ENCODE data around the gene SMO.
"Not testable (repeated sequence)": the region's sequence is repeated elsewhere in the genome, so short reads cannot be mapped to it uniquely, and the experiment has no call there.

The SMO gene

GRCh38 chr7:129209067-129209926, 20.9 kb downstream of the SMO start:
- Mint-ChIP-seq H3K4me1 (peaks cover 14% of the 10 kb centered on the region), H3K27ac (no peak overlapping the region), H3K36me3 (no peaks in the 10 kb centered on the region), H3K27me3 (no peaks in the 10 kb centered on the region), H3K4me3 (no peak overlapping the region), H3K9me3 (no peaks in the 10 kb centered on the region)
- DNase-seq (ENCODE audit: low spot score in 2 of 2) = no peak
- no peak for ATAC-seq (ENCODE audit: low read depth)

DNA sequence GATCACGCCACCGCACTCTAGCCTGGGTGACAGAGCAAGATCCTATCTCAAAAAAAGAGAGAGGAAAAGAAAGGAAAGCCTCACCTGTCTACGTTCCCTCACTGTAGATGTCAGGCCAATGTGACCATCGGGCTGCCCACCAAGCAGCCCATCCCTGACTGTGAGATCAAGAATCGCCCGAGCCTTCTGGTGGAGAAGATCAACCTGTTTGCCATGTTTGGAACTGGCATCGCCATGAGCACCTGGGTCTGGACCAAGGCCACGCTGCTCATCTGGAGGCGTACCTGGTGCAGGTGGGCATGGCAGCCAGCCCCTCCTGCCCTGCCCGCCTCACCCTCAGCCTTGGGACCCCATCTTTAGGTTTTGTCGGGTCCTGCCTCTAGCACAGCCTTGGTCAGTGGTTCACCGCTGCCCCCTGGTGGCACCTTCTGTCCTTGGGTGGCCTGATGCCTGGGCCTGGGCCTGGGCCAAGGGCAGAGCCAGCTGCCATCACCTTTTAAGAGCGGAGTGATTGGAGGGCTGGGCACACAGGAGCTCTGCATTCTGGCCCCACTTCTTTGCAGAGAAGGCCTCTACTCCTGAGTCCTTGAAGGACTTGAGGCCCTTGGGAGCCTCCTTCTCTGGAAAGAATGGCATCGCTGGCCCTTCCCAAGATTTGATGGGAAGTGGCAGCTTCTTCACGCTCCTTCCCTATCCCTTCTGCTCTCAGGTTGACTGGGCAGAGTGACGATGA, 22.0 kb downstream of the SMO start:
- ATAC-seq (ENCODE audit: low read depth) = peak; percentile 75
- no peaks in the 10 kb centered on the region for H3K9me3 Mint-ChIP-seq
- no peak overlapping the region for H3K4me3 Mint-ChIP-seq
- peak; percentile 76 to 89 for DNase-seq (ENCODE audit: low spot score in 2 of 2)
- H3K36me3 Mint-ChIP-seq = no peaks in the 10 kb centered on the region
- no peak overlapping the region for H3K27ac Mint-ChIP-seq
- H3K27me3 Mint-ChIP-seq = no peaks in the 10 kb centered on the region
- H3K4me1 Mint-ChIP-seq = peaks cover 10% of the 10 kb centered on the region

DNA sequence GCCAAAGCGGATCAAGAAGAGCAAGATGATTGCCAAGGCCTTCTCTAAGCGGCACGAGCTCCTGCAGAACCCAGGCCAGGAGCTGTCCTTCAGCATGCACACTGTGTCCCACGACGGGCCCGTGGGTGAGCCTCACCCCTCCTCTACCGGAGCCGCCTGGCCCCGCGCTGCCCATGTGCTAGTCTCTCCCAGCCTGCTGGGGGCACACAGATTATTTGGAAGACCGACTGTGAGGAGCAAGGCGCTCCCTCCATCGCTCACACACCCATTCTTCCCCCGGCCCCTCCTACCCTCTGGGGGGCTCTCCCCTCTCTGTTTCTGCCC, 22.5 kb downstream of the SMO start:
- Mint-ChIP-seq H3K4me1 (peaks cover 6% of the 10 kb centered on the region), H3K36me3 (no peaks in the 10 kb centered on the region), H3K27ac (no peak overlapping the region)

DNA sequence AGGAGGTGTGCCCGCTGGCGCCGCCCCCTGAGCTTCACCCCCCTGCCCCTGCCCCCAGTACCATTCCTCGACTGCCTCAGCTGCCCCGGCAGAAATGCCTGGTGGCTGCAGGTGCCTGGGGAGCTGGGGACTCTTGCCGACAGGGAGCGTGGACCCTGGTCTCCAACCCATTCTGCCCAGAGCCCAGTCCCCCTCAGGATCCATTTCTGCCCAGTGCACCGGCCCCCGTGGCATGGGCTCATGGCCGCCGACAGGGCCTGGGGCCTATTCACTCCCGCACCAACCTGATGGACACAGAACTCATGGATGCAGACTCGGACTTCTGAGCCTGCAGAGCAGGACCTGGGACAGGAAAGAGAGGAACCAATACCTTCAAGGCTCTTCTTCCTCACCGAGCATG, 23.7 kb downstream of the SMO start:
- ATAC-seq (ENCODE audit: low read depth) (no peak), DNase-seq (ENCODE audit: low spot score in 2 of 2) (no peak)
- no peak overlapping the region for H3K4me3 Mint-ChIP-seq
- H3K9me3 Mint-ChIP-seq = no peaks in the 10 kb centered on the region
- no peaks in the 10 kb centered on the region for H3K36me3 Mint-ChIP-seq
- peaks cover 4% of the 10 kb centered on the region for H3K4me1 Mint-ChIP-seq
- no peak overlapping the region for H3K27ac Mint-ChIP-seq
- H3K27me3 Mint-ChIP-seq = no peaks in the 10 kb centered on the region

More for the DNA sequence above, 22.5 kb downstream of the SMO start:
- Mint-ChIP-seq H3K27me3 (no peaks in the 10 kb centered on the region), H3K9me3 (no peaks in the 10 kb centered on the region), H3K4me3 (no peak overlapping the region)
- no peak for ATAC-seq (ENCODE audit: low read depth)
- no peak for DNase-seq (ENCODE audit: low spot score in 2 of 2)

DNA sequence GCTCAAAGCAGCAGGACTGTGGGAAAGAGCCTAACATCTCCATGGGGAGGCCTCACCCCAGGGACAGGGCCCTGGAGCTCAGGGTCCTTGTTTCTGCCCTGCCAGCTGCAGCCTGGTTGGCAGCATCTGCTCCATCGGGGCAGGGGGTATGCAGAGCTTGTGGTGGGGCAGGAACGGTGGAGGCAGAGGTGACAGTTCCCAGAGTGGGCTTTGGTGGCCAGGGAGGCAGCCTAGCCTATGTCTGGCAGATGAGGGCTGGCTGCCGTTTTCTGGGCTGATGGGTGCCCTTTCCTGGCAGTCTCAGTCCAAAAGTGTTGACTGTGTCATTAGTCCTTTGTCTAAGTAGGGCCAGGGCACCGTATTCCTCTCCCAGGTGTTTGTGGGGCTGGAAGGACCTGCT, 24.2 kb downstream of the SMO start:
- H3K27me3 Mint-ChIP-seq = no peaks in the 10 kb centered on the region
- H3K27ac Mint-ChIP-seq = no peak overlapping the region
- H3K4me3 Mint-ChIP-seq = no peak overlapping the region
- DNase-seq (ENCODE audit: low spot score in 2 of 2) (no peak), ATAC-seq (ENCODE audit: low read depth) (no peak)
- H3K9me3 Mint-ChIP-seq = no peaks in the 10 kb centered on the region
- H3K4me1 Mint-ChIP-seq = peaks cover 4% of the 10 kb centered on the region
- H3K36me3 Mint-ChIP-seq = no peaks in the 10 kb centered on the region

DNA sequence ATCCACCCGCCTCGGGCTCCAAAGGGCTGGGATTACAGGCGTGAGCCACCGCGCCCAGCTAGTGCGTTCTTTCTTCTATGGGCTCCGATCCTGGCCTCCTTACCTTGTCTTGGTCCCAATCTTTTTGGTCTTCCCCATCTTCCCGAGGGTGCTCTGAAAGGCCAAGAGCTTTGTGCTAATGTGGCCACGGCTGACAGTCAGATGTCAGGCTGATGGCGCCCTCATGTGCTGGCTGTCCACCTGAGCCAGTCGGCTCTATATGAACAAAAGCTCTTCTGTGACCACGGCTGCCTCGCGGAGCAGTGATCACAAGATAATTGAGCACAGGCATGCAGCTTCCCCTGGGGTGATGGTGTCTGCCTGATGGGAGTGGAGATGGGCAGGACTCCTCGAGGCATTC, 25.4 kb downstream of the SMO start:
- Mint-ChIP-seq H3K9me3 (no peaks in the 10 kb centered on the region), H3K4me3 (no peak overlapping the region), H3K4me1 (peaks cover 4% of the 10 kb centered on the region), H3K27ac (no peak overlapping the region), H3K36me3 (no peaks in the 10 kb centered on the region), H3K27me3 (no peaks in the 10 kb centered on the region)
- DNase-seq (ENCODE audit: low spot score in 2 of 2) (no peak), ATAC-seq (ENCODE audit: low read depth) (no peak)

DNA sequence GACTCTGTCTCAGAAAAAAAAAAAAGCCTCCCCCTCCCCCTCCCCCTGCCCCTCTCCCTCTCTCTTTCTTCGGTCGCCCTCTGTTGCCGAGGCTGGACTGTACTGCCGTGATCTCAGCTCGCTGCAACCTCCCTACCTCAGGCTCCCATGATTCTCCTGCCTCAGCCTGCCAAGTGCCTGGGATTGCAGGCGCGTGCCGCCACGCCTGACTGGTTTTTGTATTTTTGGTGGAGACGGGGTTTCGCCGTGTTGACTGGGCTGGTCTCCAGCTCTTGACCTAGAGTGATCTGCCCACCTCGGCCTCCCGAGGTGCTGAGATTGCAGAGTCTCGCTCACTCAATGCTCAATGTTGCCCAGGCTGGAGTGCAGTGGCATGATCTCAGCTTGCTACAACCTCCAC, 27.3 kb downstream of the SMO start:
- H3K4me1 Mint-ChIP-seq; H3K4me3 Mint-ChIP-seq; DNase-seq (ENCODE audit: low spot score in 2 of 2); ATAC-seq (ENCODE audit: low read depth); H3K27me3 Mint-ChIP-seq; H3K36me3 Mint-ChIP-seq; H3K27ac Mint-ChIP-seq; H3K9me3 Mint-ChIP-seq: not testable (repeated sequence)

DNA sequence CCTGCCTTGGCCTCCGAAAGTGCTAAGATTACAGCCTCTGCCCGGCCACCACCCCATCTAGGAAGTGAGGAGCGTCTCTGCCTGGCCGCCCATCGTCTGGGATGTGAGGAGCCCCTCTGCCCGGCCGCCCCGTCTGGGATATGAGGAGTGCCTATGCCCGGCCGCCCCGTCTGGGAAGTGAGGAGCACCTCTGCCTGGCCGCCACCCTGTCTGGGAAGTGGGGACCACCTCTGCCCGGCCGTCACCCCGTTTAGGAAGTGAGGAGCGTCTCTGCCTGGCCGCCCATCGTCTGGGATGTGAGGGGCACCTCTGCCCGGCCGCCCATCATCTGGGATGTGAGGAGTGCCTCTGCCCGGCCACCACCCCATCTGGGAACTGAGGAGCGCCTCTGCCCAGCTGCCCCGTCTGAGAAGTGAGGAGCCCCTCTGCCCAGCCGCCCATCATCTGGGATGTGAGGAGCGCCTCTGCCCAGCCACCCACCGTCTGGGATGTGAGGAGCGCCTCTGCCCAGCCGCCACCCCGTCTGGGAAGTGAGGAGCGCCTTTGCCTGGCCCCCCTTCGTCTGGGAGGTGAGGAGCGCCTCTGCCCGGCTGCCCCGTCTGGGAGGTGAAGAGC, 27.8 kb downstream of the SMO start:
- not testable (repeated sequence) for H3K4me1 Mint-ChIP-seq; H3K9me3 Mint-ChIP-seq; H3K36me3 Mint-ChIP-seq; DNase-seq (ENCODE audit: low spot score in 2 of 2); ATAC-seq (ENCODE audit: low read depth); H3K27me3 Mint-ChIP-seq; H3K27ac Mint-ChIP-seq; H3K4me3 Mint-ChIP-seq

- H3K36me3 Mint-ChIP-seq; DNase-seq (ENCODE audit: low spot score in 2 of 2); H3K27ac Mint-ChIP-seq; H3K9me3 Mint-ChIP-seq; H3K4me1 Mint-ChIP-seq; ATAC-seq (ENCODE audit: low read depth); H3K4me3 Mint-ChIP-seq; H3K27me3 Mint-ChIP-seq: not testable (repeated sequence)
Measured at GRCh38 chr7:129216821-129217416, 28.5 kb downstream of the SMO start.

DNA sequence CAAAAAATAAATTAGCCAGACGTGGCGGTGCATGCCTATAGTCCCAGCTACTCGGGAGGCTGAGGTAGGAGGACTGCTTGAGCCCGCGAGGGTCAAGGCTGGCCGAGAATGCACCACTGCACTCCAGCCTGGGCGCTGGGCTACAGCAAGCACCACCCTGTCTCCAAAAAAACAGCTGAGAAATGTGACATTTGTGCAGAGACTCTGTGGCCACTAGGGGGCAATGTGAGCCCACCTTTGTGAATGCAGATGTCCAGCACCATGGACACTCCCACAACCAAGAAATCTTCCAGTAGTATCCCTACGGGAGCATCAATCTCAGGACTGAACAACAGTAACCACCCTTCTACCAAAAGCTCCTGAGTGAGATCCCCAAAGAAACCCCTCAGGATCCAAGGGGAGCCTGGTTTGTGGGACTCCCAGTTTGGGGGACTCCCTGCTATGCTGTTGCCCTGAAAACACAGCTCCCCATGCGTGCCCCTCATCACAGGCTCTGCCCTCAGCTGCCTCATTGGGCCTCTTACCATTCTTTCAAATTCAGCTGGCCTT, 30.2 kb downstream of the SMO start:
- ATAC-seq (ENCODE audit: low read depth) (peak; percentile 84), DNase-seq (ENCODE audit: low spot score in 2 of 2) (peak; percentile 73 to 74)
- no peak overlapping the region for H3K27ac Mint-ChIP-seq
- no peaks in the 10 kb centered on the region for H3K36me3 Mint-ChIP-seq
- no peaks in the 10 kb centered on the region for H3K27me3 Mint-ChIP-seq
- H3K4me3 Mint-ChIP-seq = no peak overlapping the region
- H3K4me1 Mint-ChIP-seq = peaks cover 13% of the 10 kb centered on the region
- no peaks in the 10 kb centered on the region for H3K9me3 Mint-ChIP-seq

GRCh38 chr7:129219166-129219565, 30.7 kb downstream of the SMO start:
- not testable (repeated sequence) for H3K27me3 Mint-ChIP-seq

GRCh38 chr7:129222064-129222463, 33.6 kb downstream of the SMO start:
- peaks cover 28% of the 10 kb centered on the region for H3K4me1 Mint-ChIP-seq
- H3K9me3 Mint-ChIP-seq = no peaks in the 10 kb centered on the region

More at GRCh38 chr7:129219166-129219565, 30.7 kb downstream of the SMO start:
- not testable (repeated sequence) for H3K4me3 Mint-ChIP-seq; H3K9me3 Mint-ChIP-seq; H3K27ac Mint-ChIP-seq; DNase-seq (ENCODE audit: low spot score in 2 of 2); H3K36me3 Mint-ChIP-seq; ATAC-seq (ENCODE audit: low read depth)
- peaks cover 13% of the 10 kb centered on the region for H3K4me1 Mint-ChIP-seq

DNA sequence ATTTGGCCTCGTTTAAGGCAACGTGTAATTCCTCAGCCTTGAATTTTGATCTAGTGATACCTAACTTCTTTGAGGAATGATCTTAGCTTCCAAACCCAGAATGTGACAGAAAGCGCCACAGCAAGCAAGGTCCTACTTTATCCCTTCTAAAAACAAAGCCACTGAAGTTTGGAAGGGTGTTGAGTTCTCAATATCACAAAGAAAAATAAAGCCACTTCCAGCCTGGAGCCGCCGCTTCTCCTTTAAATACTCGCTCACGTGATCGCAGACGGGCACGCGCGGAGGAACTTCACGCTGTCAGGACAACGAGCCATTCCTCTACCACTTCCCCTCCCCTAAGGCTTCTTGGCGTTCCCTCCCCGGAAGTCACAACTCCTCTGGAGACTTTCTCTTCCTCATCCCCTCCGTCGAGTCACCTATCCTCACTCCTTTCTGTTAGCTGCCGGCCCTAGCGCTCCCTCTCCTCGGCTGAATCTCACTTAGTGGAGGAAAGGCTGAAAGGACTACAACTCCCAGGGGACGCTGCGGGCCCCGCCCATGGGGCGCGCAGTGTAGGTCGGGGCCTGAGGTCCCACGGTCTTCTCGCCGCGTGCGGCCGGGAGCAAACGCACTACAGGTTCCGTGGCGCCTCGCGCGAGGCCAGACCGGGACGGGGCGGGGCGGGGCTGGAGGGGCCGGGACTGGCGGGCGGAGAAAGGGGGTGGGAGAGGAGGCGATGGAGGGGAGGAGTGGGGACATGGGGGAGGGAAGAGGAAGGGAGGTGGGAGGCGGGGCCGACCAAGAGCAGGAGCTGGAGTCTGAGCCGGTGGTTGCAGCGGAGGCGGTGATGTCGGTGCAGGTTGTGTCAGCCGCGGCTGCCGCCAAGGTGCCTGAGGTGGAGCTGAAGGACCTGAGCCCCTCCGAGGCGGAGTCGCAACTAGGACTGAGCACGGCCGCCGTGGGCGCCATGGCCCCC, 36.1 kb downstream of the SMO start, which contains the start of gene AHCYL2:
Gene AHCYL2, plus strand, starts transcription at position 780 of the 955 bp plus-strand sequence.
- H3K4me3 Mint-ChIP-seq = peak within 1 kb of the TSS; percentile 92
- DNase-seq (ENCODE audit: low spot score in 2 of 2) (peak; percentile 91 to 95), ATAC-seq (ENCODE audit: low read depth) (peak; percentile 89)
- H3K27ac Mint-ChIP-seq = peak within 1 kb of the TSS; percentile 91
- no peaks in the 10 kb centered on the region for H3K27me3 Mint-ChIP-seq
- H3K36me3 Mint-ChIP-seq = no peaks in the 10 kb centered on the region
- no peaks in the 10 kb centered on the region for H3K9me3 Mint-ChIP-seq
- peaks cover 33% of the 10 kb centered on the region for H3K4me1 Mint-ChIP-seq

More at GRCh38 chr7:129222064-129222463, 33.6 kb downstream of the SMO start:
- Mint-ChIP-seq H3K36me3 (no peaks in the 10 kb centered on the region), H3K27me3 (no peaks in the 10 kb centered on the region), H3K27ac (peak overlapping the region; percentile 49), H3K4me3 (peak overlapping the region; percentile 67)
- ATAC-seq (ENCODE audit: low read depth) (no peak), DNase-seq (ENCODE audit: low spot score in 2 of 2) (no peak)

Measured in memory B cell (primary cell).